DMS 273 (cell line): ENCODE results near the gene C1GALT1C1L.
"Not testable (repeated sequence)": the region's sequence is repeated elsewhere in the genome, so short reads cannot be mapped to it uniquely, and the experiment has no call there.

Experiments used
- DNase-seq: peaks from one replicate; lab custom pipeline; 2025; ENCODE audit not compliant: unreplicated experiment; lab: John Stamatoyannopoulos, UW

C1GALT1C1L gene

DNA sequence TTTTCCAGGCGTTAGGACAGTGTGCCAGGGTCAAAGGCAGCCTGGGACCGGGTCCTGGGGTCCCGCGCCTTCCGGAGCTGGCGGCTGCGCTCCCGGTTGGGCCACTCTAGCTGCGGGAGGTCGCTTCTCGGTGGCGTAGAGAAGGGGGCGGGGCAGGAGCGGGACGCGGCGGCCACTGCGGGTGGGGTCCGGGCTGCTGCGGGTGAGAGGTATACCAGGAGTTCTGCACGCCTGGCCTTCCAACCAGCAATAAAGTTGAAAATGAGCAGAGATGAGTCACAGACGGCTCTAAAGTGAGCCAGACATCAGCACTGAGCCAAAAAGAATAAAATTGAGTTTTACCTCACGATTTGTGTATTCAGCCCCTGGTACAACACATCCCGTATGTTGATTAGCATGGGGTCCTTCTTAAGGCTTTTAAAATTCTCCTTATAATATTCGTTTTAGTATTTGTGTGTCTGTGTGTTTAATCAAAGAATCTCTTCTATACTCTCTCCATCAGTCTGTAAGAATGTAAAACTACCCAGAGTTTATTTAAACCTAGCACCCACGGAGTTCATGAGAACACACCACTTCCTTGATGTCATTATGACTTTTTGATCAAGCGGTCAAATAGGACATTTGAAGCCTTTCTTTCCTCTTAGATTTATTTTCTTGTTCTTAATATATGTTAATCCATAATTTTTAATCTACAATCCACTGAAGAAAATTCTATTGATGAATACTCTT is at the start of gene C1GALT1C1L:
Gene C1GALT1C1L (minus strand): TSS at position 108 of the 729 bp plus-strand sequence. CDS start 107 bp downstream, at position 1.
- peak; percentile 71 for DNase-seq

GRCh38 chr2:43725711-43726246 is 49.5 kb upstream of the C1GALT1C1L start:
- no peak for DNase-seq

- DNase-seq = no peak
Measured at GRCh38 chr2:43724728-43725526, 48.7 kb upstream of the C1GALT1C1L start.

DNA sequence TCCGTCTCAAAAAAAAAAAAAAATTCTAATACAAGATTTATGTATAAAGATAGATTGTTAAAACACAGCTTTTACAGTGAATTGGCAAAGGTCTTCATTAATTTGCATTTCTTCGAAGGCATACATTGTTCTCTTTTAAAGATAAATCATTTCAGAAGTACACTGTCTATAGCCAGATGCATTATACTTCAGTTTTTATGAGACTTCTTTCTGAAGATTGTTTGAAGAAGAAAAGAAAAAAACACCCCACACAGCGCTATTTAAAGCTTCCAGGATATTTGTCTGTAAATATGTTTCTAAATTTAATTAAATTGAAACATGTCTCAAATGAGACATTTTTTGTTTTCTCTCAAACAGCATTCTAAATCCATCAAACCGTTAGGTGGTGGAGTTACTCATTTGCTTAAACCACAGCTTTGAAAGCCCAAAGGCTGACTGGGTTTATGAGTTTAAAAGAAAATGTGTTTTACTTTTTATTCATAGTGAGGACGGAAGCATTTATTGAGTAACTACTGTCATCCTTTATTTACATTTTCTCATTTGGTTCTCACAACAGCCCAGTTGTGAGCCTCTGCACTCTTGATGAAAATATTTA is 42.4 kb upstream of the C1GALT1C1L start:
- no peak for DNase-seq

GRCh38 chr2:43717322-43717721 is 41.1 kb upstream of the C1GALT1C1L start:
- no peak for DNase-seq

- no peak for DNase-seq
Measured at GRCh38 chr2:43715300-43716098, 39.3 kb upstream of the C1GALT1C1L start.

DNA sequence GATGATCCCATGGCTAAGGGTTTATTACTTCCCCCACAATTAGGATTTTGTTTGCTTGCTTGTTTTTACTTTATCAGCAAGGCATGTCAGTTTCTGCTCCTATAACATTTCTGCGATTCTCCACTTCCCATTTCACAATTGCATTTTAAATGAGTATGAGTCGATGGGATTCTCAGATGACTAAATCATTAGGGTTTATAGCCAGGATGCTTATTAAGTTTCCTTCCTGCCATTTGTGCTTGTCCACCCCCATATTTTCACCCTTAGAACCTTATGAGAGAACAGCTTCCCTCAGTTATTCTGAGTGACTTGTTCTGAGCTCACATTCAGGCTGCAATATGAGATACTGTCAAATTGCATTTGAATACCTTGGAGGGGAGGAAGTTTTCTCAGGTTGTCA is 37.9 kb upstream of the C1GALT1C1L start:
- no peak for DNase-seq

GRCh38 chr2:43710866-43711265 is 34.6 kb upstream of the C1GALT1C1L start:
- no peak for DNase-seq

- DNase-seq = no peak
Measured at GRCh38 chr2:43708891-43709290, 32.7 kb upstream of the C1GALT1C1L start.

DNA sequence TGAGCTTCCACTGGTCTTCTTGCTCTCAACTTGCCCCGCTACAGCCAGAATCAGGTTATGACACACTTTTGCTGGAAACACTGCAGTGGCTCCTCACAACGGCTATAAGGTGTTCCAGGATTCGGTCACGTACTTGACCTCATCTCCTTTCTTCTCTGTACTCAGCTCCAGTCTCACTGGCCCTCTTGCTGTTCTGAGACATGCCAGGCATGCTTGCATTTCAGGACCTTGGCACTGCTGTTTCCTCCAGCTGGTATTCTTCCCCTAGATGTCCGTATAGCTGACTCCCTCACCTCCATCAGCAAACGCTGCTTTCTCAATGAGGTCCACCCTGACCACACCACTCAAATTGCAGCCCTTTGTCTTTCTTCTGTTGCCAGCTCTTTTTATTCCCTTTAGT is 31.9 kb upstream of the C1GALT1C1L start:
- no peak for DNase-seq

- no peak for DNase-seq
Measured at GRCh38 chr2:43707255-43708015, 31.2 kb upstream of the C1GALT1C1L start.

GRCh38 chr2:43701111-43701510 is 24.9 kb upstream of the C1GALT1C1L start:
- DNase-seq = peak; percentile 76

GRCh38 chr2:43699761-43700160 is 23.5 kb upstream of the C1GALT1C1L start:
- no peak for DNase-seq

- DNase-seq = not testable (repeated sequence)
Measured at GRCh38 chr2:43698140-43698539, 21.9 kb upstream of the C1GALT1C1L start.

GRCh38 chr2:43692428-43692994 is 16.3 kb upstream of the C1GALT1C1L start:
- DNase-seq = no peak

DNA sequence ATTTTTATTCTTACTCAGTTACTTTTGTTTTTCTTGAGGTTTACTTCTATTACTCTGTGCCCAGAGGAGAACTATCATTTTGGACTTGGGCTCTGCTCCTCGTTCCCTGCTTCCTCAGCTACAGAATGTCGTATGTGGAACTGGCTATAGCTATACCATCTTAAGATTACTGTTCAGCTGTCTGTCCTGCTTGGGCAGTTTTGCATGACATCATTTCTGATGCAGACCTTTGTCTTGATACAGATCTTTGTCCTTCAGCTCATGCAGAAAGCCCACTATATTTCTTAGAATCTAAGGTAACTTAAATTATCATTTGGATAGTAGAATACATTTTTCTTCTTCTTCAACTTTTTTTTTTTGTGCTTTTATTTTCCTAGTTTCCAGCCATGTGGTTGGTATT is 13.8 kb upstream of the C1GALT1C1L start:
- no peak for DNase-seq

GRCh38 chr2:43685357-43685756 is 9.1 kb upstream of the C1GALT1C1L start:
- no peak for DNase-seq

DNA sequence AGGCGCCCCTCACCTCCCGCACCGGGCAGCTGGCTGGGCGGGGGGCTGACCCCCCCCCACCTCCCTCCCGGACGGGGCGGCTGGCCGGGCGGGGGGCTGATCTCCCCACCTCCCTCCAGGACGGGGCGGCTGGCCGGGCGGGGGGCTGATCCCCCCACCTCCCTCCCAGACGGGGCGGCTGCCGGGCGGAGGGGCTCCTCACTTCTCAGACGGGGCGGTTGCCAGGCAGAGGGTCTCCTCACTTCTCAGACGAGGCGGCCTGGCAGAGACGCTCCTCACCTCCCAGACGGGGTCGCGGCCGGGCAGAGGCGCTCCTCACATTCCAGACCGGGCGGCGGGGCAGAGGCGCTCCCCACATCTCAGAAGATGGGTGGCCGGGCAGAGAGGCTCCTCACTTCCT is 1.6 kb upstream of the C1GALT1C1L start:
- DNase-seq = not testable (repeated sequence)

GRCh38 chr2:43675646-43676321 is 445 bp downstream of the C1GALT1C1L start:
- DNase-seq = no peak
